Loucy (cell line): Measurements from ENCODE around the gene USHBP1.

Source experiments
- H2AFZ ChIP-seq: fragments of 200-600 bp; sonication (generic); 2 replicates; pipeline ENCODE4 v1.6.0; 2016; ENCODE audit warnings: antibody characterized with exemption, mild to moderate bottlenecking, low read length, moderate library complexity
- H3F3A ChIP-seq: fragments of 200-600 bp; 2 replicates; pipeline ENCODE4 v1.6.0; 2016; ENCODE audit warnings: antibody characterized with exemption, low read depth, mild to moderate bottlenecking
- H3K27me3 ChIP-seq: fragments of 200-600 bp; sonication (generic); 2 replicates; pipeline ENCODE4 v1.6.1; 2014; ENCODE audit warnings: low read length, mild to moderate bottlenecking; ENCODE audit not compliant: insufficient read depth, poor library complexity, severe bottlenecking
- H3K36me3 ChIP-seq: fragments of 200-600 bp; sonication (generic); 2 replicates; pipeline ENCODE4 v1.6.1; 2016; ENCODE audit warnings: low read length; ENCODE audit not compliant: insufficient read depth
- H3K4me1 ChIP-seq: fragments of 200-600 bp; sonication (generic); 2 replicates; pipeline ENCODE4 v1.5.1; 2014; ENCODE audit warnings: low read length, mild to moderate bottlenecking; ENCODE audit not compliant: insufficient read depth, poor library complexity, severe bottlenecking
- H3K4me2 ChIP-seq: fragments of 200-600 bp; sonication (generic); 2 replicates; pipeline ENCODE4 v1.6.0; 2014; ENCODE audit warnings: antibody characterized with exemption, low read length, low read depth, mild to moderate bottlenecking; ENCODE audit not compliant: poor library complexity, severe bottlenecking
- H3K4me3 ChIP-seq: fragments of 200-600 bp; sonication (generic); 2 replicates; pipeline ENCODE4 v1.5.1; 2014; ENCODE audit warnings: low read length, mild to moderate bottlenecking, mixed read lengths; ENCODE audit not compliant: poor library complexity, severe bottlenecking
- H3K79me2 ChIP-seq: fragments of 200-600 bp; sonication (generic); 2 replicates; pipeline ENCODE4 v1.6.1; 2014; ENCODE audit warnings: low read length; ENCODE audit not compliant: insufficient read depth
- H3K9ac ChIP-seq: fragments of 200-600 bp; sonication (generic); 2 replicates; pipeline ENCODE4 v1.6.0; 2014; ENCODE audit warnings: mild to moderate bottlenecking, low read depth, low read length, moderate library complexity; ENCODE audit not compliant: poor library complexity, severe bottlenecking
- H3K9me2 ChIP-seq: fragments of 200-600 bp; sonication (generic); replicated peaks from 2 replicates; pipeline ENCODE4 v1.6.1; 2016; ENCODE audit warnings: low read depth, low read length, mixed read lengths
- H3K9me3 ChIP-seq: fragments of 200-600 bp; sonication (generic); 2 replicates; pipeline ENCODE4 v1.6.1; 2014; ENCODE audit warnings: mild to moderate bottlenecking, antibody characterized with exemption, low read length, low read depth; ENCODE audit not compliant: insufficient read depth
- H4K20me1 ChIP-seq: fragments of 200-600 bp; sonication (generic); 2 replicates; pipeline ENCODE4 v1.6.0; 2014; ENCODE audit warnings: antibody characterized with exemption, low read length, mild to moderate bottlenecking; ENCODE audit not compliant: insufficient read depth, poor library complexity, severe bottlenecking
- EZH2phosphoT487 ChIP-seq: fragments of 200-600 bp; IDR thresholded peaks from 2 replicates; pipeline ENCODE4 v1.6.1; 2018; ENCODE audit warnings: antibody characterized with exemption, mild to moderate bottlenecking, moderate library complexity, borderline replicate concordance
- TF ChIP-seq, protein P1 (sequence below): fragments of 200-600 bp; sonication (generic); conservative IDR thresholded peaks from 2 replicates; pipeline ENCODE4 v1.5.1; 2014; ENCODE audit warnings: mild to moderate bottlenecking, antibody characterized with exemption, low read length

Gene USHBP1

DNA sequence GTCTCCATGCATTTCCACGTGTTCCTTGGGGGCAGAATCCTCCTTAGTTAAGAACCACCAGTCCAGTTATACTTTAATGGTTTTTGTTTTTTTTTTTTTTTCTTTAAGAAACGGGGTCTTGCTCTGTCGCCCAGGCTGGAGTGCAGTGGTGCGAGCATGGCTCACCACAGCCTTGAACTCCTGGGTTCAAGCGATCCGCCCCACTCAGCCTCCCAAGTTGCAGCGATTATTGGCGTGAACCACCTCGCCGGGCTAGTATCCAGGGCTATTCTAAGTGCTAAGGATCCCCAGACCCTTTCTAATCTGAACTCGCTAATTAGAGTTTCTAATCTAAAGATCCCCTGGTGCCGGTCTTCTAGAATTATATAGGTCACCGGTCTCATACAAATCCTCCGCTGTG, 29.1 kb upstream of the USHBP1 start:
- Histone ChIP-seq H3K27me3 (no peaks in the 10 kb centered on the region), H3K4me1 (no peaks in the 10 kb centered on the region), H3K4me2 (no peak overlapping the region), H3K9me3 (0 out of 2 replicates have a peak, but pooled peaks cover 2% of the 10 kb centered on the region), H3K9ac (no peak overlapping the region), H3K9me2 (no peaks in the 10 kb centered on the region), H3K36me3 (no peaks in the 10 kb centered on the region), H3K79me2 (no peaks in the 10 kb centered on the region), H3K4me3 (no peak overlapping the region), H3F3A (no peaks in the 10 kb centered on the region), H4K20me1 (no peaks in the 10 kb centered on the region), H2AFZ (no peak overlapping the region)
- TF ChIP-seq EZH2phosphoT487: no peak
- TF ChIP-seq, protein P1, sequence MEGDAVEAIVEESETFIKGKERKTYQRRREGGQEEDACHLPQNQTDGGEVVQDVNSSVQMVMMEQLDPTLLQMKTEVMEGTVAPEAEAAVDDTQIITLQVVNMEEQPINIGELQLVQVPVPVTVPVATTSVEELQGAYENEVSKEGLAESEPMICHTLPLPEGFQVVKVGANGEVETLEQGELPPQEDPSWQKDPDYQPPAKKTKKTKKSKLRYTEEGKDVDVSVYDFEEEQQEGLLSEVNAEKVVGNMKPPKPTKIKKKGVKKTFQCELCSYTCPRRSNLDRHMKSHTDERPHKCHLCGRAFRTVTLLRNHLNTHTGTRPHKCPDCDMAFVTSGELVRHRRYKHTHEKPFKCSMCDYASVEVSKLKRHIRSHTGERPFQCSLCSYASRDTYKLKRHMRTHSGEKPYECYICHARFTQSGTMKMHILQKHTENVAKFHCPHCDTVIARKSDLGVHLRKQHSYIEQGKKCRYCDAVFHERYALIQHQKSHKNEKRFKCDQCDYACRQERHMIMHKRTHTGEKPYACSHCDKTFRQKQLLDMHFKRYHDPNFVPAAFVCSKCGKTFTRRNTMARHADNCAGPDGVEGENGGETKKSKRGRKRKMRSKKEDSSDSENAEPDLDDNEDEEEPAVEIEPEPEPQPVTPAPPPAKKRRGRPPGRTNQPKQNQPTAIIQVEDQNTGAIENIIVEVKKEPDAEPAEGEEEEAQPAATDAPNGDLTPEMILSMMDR: no peak

DNA sequence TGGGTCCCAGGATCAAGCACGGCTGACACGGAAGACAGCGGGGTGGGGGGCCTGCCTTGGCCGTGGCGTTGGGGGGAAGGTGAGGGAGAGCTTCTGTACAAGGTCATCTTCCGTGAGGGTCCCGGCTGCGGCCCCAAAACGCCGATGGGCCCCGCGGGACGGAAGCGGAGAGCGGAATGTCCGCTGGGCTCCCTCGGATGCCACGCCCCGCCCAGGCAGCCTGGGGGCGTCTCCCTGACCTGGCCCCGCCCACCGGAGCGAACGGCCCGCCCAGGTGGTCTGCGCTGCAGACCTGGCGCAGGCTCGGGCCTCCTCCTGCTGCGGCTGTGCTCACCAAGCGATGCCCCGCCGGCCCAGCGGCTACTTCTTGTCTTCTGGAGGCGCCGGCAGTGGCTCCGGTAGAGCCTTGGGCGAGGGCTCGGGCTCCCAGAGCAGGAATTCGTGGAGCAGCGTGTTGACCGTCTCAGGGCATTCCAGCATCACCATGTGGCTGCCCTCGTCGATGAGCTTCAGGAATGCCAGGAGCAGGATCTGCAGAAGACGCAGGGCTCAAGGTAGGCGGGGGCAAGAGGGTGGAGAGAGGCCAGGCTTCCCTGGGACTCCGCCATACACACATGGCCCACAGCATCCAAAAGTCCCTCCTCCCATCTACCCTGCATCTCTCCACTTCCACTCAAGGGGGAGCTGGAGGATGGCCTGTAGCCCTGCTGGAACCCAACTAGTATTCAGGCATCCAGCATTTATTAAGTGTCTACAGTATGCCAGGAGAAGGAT, 27.9 kb upstream of the USHBP1 start:
- H3K4me2 ChIP-seq: no peak overlapping the region

DNA sequence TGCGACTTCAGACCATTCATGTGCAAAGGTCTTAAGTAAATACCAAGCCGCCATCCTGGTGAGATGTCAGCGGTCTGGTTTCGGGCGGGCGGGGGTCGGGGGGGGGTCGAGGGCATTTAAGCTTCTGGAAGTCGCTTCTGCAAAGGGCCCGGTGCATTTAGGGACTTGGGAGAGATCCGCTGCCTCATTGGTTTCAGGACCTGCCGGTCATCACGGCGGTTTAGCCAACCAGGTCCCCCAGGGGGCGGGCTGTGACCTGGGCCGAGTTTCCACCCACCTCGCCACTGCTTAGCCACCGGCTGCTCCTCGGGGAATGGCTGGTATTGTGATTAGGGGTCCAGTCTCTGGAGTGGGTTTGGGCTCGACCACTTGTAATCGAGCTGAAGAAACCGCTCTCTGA, 24.9 kb upstream of the USHBP1 start:
- Histone ChIP-seq H3K36me3 (no peaks in the 10 kb centered on the region), H2AFZ (no peak overlapping the region), H3K79me2 (no peaks in the 10 kb centered on the region), H3K9me3 (no peaks in the 10 kb centered on the region), H3K4me1 (no peaks in the 10 kb centered on the region), H3K9ac (no peak overlapping the region), H3K9me2 (no peaks in the 10 kb centered on the region), H3K4me2 (no peak overlapping the region), H3K4me3 (no peak overlapping the region), H3F3A (no peaks in the 10 kb centered on the region), H3K27me3 (no peaks in the 10 kb centered on the region), H4K20me1 (no peaks in the 10 kb centered on the region)
- no peak for TF ChIP-seq EZH2phosphoT487
- TF ChIP-seq, protein P1: no peak

More for the DNA sequence above, 27.9 kb upstream of the USHBP1 start:
- Histone ChIP-seq H3K4me3 (no peak overlapping the region), H3K27me3 (no peaks in the 10 kb centered on the region), H3F3A (no peaks in the 10 kb centered on the region), H2AFZ (no peak overlapping the region), H3K79me2 (no peaks in the 10 kb centered on the region), H3K9me3 (no peaks in the 10 kb centered on the region), H4K20me1 (no peaks in the 10 kb centered on the region), H3K36me3 (no peaks in the 10 kb centered on the region), H3K9ac (no peak overlapping the region), H3K4me1 (no peaks in the 10 kb centered on the region), H3K9me2 (no peaks in the 10 kb centered on the region)
- no peak for TF ChIP-seq EZH2phosphoT487
- TF ChIP-seq, protein P1: peak; percentile 60
